HEK293T (cell line): ENCODE data around the gene SYTL4.

ENCODE experiments used
- CTCF ChIA-PET: fragments of 350-600 bp; formaldehyde crosslinking; extraction: SDS; loops from one replicate; lab custom pipeline; 2021; ENCODE audit warnings: antibody characterized with exemption, inconsistent platforms; lab: Yijun Ruan, JAX
- POLR2A ChIA-PET: fragments of 350-600 bp; formaldehyde crosslinking; extraction: SDS; loops from one replicate; lab custom pipeline; 2020; ENCODE audit warnings: antibody characterized with exemption, inconsistent platforms; lab: Yijun Ruan, JAX
- DNase-seq: peaks from one replicate; pipeline ENCODE4 v3.0.0; 2012; ENCODE audit warnings: mixed read lengths; ENCODE audit errors: extremely low spot score
- ARNT ChIP-seq: fragments of 450-650 bp; IDR thresholded peaks from 2 replicates; pipeline ENCODE4 v1.6.1; 2017; ENCODE audit warnings: mild to moderate bottlenecking
- BHLHE40 ChIP-seq: fragments of 450-650 bp; IDR thresholded peaks from 2 replicates; pipeline ENCODE4 v1.6.1; 2016; ENCODE audit warnings: mild to moderate bottlenecking, moderate library complexity, borderline replicate concordance
- CTBP1 ChIP-seq: fragments of 450-650 bp; IDR thresholded peaks from 2 replicates; pipeline ENCODE4 v1.6.1; 2016; ENCODE audit warnings: borderline replicate concordance
- ELF4 ChIP-seq: fragments of 450-650 bp; IDR thresholded peaks from 2 replicates; pipeline ENCODE4 v1.6.1; 2017; ENCODE audit warnings: antibody characterized with exemption
- FOXA1 ChIP-seq: fragments of 450-650 bp; IDR thresholded peaks from 2 replicates; pipeline ENCODE4 v1.6.1; 2016; ENCODE audit warnings: mild to moderate bottlenecking
- FOXK2 ChIP-seq: fragments of 450-650 bp; IDR thresholded peaks from 2 replicates; pipeline ENCODE4 v1.6.1; 2016; ENCODE audit warnings: mild to moderate bottlenecking
- FOXM1 ChIP-seq: fragments of 450-650 bp; IDR thresholded peaks from 2 replicates; pipeline ENCODE4 v1.6.1; 2017; ENCODE audit warnings: mild to moderate bottlenecking, borderline replicate concordance
- HDGF ChIP-seq: fragments of 450-650 bp; IDR thresholded peaks from 2 replicates; pipeline ENCODE4 v1.6.1; 2017; ENCODE audit warnings: antibody characterized with exemption, borderline replicate concordance
- L3MBTL2 ChIP-seq: fragments of 450-650 bp; conservative IDR thresholded peaks from 2 replicates; pipeline ENCODE4 v1.6.1; 2016; ENCODE audit warnings: mild to moderate bottlenecking
- LEF1 ChIP-seq: fragments of 450-650 bp; IDR thresholded peaks from 2 replicates; pipeline ENCODE4 v1.6.1; 2017; ENCODE audit warnings: mild to moderate bottlenecking, borderline replicate concordance
- NFRKB ChIP-seq: fragments of 450-650 bp; IDR thresholded peaks from 2 replicates; pipeline ENCODE4 v1.6.1; 2016; ENCODE audit warnings: mild to moderate bottlenecking, moderate library complexity
- PKNOX1 ChIP-seq: fragments of 450-650 bp; IDR thresholded peaks from 2 replicates; pipeline ENCODE4 v1.6.1; 2016
- SP1 ChIP-seq: fragments of 450-650 bp; IDR thresholded peaks from 2 replicates; pipeline ENCODE4 v1.6.1; 2017
- SUZ12 ChIP-seq: fragments of 450-650 bp; IDR thresholded peaks from 2 replicates; pipeline ENCODE4 v1.6.1; 2016; ENCODE audit warnings: mild to moderate bottlenecking
- TARDBP ChIP-seq: fragments of 450-650 bp; IDR thresholded peaks from 2 replicates; pipeline ENCODE4 v1.6.1; 2016
- ZNF384 ChIP-seq: fragments of 450-650 bp; IDR thresholded peaks from 2 replicates; pipeline ENCODE4 v1.6.1; 2016

Gene SYTL4

GRCh38 chrX:100696699-100697351 lies 35.1 kb downstream of the SYTL4 start:
- no peak for DNase-seq
- CTCF ChIA-PET = interaction anchor here (0.7 to 1.0 kb wide), 2 partner anchors 72 kb away, joined by 3 to 4 read pairs; no protein-coding TSS in a partner anchor
- POLR2A ChIA-PET = no interaction called here
- TF ChIP-seq LEF1 = no peak
- no peak for TF ChIP-seq ELF4
- TF ChIP-seq NFRKB = no peak
- TF ChIP-seq ZNF384 = no peak
- TF ChIP-seq L3MBTL2 = no peak
- no peak for TF ChIP-seq CTBP1
- TF ChIP-seq TARDBP = no peak
- no peak for TF ChIP-seq FOXA1
- TF ChIP-seq FOXM1 = no peak
- TF ChIP-seq BHLHE40 = no peak
- no peak for TF ChIP-seq SP1
- no peak for TF ChIP-seq ARNT
- no peak for TF ChIP-seq PKNOX1
- no peak for TF ChIP-seq HDGF
- no peak for TF ChIP-seq FOXK2
- TF ChIP-seq SUZ12 = no peak

- TF ChIP-seq BHLHE40 = no peak
- no peak for TF ChIP-seq ELF4
- no peak for TF ChIP-seq LEF1
- no peak for TF ChIP-seq SP1
- no peak for TF ChIP-seq NFRKB
- no peak for TF ChIP-seq SUZ12
- TF ChIP-seq FOXK2 = no peak
- TF ChIP-seq ZNF384 = no peak
- POLR2A ChIA-PET = no interaction called here
- no peak for DNase-seq
- CTCF ChIA-PET = interaction anchor here (0.7 kb wide), 1 partner anchor 73 kb away, joined by 3 read pairs; no protein-coding TSS in a partner anchor
Observed at GRCh38 chrX:100695991-100696390, 35.9 kb downstream of the SYTL4 start.

- ChIA-PET POLR2A (no interaction called here), CTCF (no interaction called here)
- TF ChIP-seq ZNF384 (no peak), BHLHE40 (no peak), LEF1 (no peak), PKNOX1 (no peak), NFRKB (no peak), SP1 (no peak), ELF4 (no peak), FOXM1 (no peak), L3MBTL2 (no peak)
- DNase-seq = no peak
Observed at GRCh38 chrX:100695302-100695701, 36.6 kb downstream of the SYTL4 start.

DNA sequence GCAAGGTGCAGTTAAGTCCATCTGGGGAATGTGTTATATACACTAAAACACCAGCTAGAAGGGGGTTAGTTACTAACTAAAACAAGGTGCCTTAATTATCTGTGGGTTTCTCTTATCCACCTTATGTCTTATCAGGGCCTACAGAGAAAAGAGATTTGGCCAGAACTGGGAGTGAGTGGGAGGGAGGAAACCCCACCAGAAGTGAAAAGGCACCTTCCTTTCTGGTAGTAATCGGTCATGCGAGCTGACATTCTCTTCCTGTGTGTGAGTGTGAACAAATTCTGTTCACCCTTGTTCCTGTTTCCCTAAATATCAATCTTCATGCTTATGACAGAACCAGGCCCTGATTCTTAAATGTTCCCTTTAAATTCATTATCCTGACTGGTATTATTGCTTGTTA lies 44.4 kb downstream of the SYTL4 start:
- POLR2A ChIA-PET = no interaction called here
- TF ChIP-seq ZNF384 (no peak), FOXK2 (no peak), NFRKB (no peak), SP1 (no peak), LEF1 (no peak), TARDBP (no peak), BHLHE40 (no peak), CTBP1 (no peak), HDGF (no peak), L3MBTL2 (no peak), FOXM1 (no peak), FOXA1 (no peak), ARNT (no peak), ELF4 (no peak), SUZ12 (no peak)
- CTCF ChIA-PET = interaction anchor here (1.1 to 7.2 kb wide), 2 partner anchors 16 to 80 kb away, joined by 4 to 83 read pairs; no protein-coding TSS in a partner anchor
- DNase-seq = no peak

GRCh38 chrX:100687128-100687527 lies 44.8 kb downstream of the SYTL4 start:
- no peak for TF ChIP-seq CTBP1
- TF ChIP-seq HDGF = no peak
- TF ChIP-seq LEF1 = no peak
- TF ChIP-seq FOXM1 = no peak
- no peak for TF ChIP-seq ELF4
- TF ChIP-seq BHLHE40 = no peak
- no peak for TF ChIP-seq SUZ12
- no peak for TF ChIP-seq L3MBTL2
- TF ChIP-seq PKNOX1 = no peak
- TF ChIP-seq ARNT = no peak
- TF ChIP-seq FOXK2 = no peak
- no peak for TF ChIP-seq SP1
- no peak for TF ChIP-seq FOXA1
- TF ChIP-seq TARDBP = no peak
- TF ChIP-seq NFRKB = no peak
- no peak for TF ChIP-seq ZNF384
- CTCF ChIA-PET = interaction anchor here (1.1 to 7.2 kb wide), 2 partner anchors 16 to 81 kb away, joined by 4 to 83 read pairs; no protein-coding TSS in a partner anchor
- POLR2A ChIA-PET = no interaction called here
- DNase-seq = no peak
